ENCODE data around the gene SLC19A2. TPM values are rescaled to one million over a fixed set of nuclear protein-coding genes. Genes with fewer than 3 reads are reported as not detected.

Gene SLC19A2
- total and polyA plus RNA-seq, 2 of the 13 experiments (the other 11 are each of a cell fraction or from before 2014, with no cell fraction given), result 30.4 to 56.0 TPM

- TF ChIP-seq FOXP4 (CRISPR knock-in tag; IDR thresholded peaks at IDR 0.05) (no peak), BRD4 (CRISPR knock-in tag; IDR thresholded peaks at IDR 0.05) (no peak), ZNF343 (CRISPR knock-in tag; IDR thresholded peaks at IDR 0.05) (no peak), HCFC1 (IDR thresholded peaks at IDR 0.05; ENCODE audit: low read depth, low read length) (no peak), HMGXB3 (CRISPR knock-in tag; IDR thresholded peaks at IDR 0.05; ENCODE audit: borderline replicate concordance) (no peak), ZNF75D (CRISPR knock-in tag; IDR thresholded peaks at IDR 0.05; ENCODE audit: borderline replicate concordance) (no peak), MTA1 (CRISPR knock-in tag; IDR thresholded peaks at IDR 0.05; ENCODE audit: borderline replicate concordance) (no peak), IRF2 (CRISPR knock-in tag; IDR thresholded peaks at IDR 0.05) (peak; percentile 46; the same call in 1 of the 2 replicates), ATF2 (CRISPR knock-in tag; IDR thresholded peaks at IDR 0.05) (no peak), BCLAF1 (IDR thresholded peaks at IDR 0.05) (no peak), MEIS1 (CRISPR knock-in tag; IDR thresholded peaks at IDR 0.05; ENCODE audit: borderline replicate concordance) (no peak), ZEB1 (IDR thresholded peaks at IDR 0.05; ENCODE audit: insufficient replicate concordance, low read depth) (no peak), E2F1 (CRISPR knock-in tag; IDR thresholded peaks at IDR 0.05) (no peak), ZNF792 (CRISPR knock-in tag; IDR thresholded peaks at IDR 0.05) (0 out of 2 replicates have a peak, but pooled peaks have one; percentile 35), USF2 (IDR thresholded peaks at IDR 0.05; ENCODE audit: low read depth, low read length) (peak; percentile 42), USF2 (CRISPR knock-in tag; IDR thresholded peaks at IDR 0.05; ENCODE audit: borderline replicate concordance) (peak; percentile 64; the same call in 1 of the 2 replicates)
Observed at GRCh38 chr1:169483500-169483966, 2.2 kb downstream of the SLC19A2 start (continued).

Data from HepG2 (cell line).